ENCODE results near the gene NRDC.
A peak's percentile ranks its signal among the peaks of the same experiment; 100 is the strongest.

The NRDC gene, protein sequence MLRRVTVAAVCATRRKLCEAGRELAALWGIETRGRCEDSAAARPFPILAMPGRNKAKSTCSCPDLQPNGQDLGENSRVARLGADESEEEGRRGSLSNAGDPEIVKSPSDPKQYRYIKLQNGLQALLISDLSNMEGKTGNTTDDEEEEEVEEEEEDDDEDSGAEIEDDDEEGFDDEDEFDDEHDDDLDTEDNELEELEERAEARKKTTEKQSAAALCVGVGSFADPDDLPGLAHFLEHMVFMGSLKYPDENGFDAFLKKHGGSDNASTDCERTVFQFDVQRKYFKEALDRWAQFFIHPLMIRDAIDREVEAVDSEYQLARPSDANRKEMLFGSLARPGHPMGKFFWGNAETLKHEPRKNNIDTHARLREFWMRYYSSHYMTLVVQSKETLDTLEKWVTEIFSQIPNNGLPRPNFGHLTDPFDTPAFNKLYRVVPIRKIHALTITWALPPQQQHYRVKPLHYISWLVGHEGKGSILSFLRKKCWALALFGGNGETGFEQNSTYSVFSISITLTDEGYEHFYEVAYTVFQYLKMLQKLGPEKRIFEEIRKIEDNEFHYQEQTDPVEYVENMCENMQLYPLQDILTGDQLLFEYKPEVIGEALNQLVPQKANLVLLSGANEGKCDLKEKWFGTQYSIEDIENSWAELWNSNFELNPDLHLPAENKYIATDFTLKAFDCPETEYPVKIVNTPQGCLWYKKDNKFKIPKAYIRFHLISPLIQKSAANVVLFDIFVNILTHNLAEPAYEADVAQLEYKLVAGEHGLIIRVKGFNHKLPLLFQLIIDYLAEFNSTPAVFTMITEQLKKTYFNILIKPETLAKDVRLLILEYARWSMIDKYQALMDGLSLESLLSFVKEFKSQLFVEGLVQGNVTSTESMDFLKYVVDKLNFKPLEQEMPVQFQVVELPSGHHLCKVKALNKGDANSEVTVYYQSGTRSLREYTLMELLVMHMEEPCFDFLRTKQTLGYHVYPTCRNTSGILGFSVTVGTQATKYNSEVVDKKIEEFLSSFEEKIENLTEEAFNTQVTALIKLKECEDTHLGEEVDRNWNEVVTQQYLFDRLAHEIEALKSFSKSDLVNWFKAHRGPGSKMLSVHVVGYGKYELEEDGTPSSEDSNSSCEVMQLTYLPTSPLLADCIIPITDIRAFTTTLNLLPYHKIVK

DNA sequence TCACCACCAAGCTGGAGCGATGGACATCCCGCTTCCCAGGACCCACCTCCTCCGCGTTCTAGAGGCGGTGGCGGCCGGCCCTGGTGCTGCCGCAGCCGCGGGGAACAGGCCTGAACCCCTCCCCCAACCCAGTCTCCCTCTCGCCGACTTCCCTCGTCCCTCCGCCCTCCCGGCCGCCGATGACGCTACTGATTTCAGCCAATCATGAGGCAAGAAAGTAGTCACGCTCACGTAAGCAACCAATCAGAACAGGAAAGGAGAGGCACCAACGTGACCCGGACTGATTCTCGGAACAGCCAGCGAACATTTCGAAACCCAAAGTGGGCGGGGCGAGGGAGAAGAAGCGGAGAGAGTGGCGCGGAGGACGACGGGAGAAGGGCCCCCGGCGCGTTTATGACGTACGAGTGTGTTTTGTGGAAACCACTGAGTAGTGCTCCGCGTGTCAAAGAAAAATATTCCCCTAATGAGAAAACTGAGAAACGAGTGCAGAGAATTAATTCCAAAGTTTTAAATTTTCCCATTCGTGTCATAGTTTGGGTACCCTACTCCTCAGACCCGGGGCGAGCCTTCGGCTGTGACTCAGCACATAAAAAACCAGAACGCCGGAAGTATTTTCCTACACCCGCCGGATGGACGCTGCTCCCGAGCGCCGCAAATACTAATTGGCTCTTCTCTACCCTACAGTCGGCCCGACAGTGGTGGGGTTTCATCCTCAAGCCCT is at the start of gene NRDC:
Gene NRDC, minus strand, starts transcription at position 112 of the 721 bp plus-strand sequence. CDS start 112 bp downstream, outside the sequence.
- Histone ChIP-seq H3K4me1 (ENCODE audit: insufficient read depth, low read length) (peaks cover 36% of the 10 kb centered on the region), H3K9me3 (ENCODE audit: low read length) (no peaks in the 10 kb centered on the region), H3K27me3 (ENCODE audit: control insufficient read depth in 1 of 2, insufficient read depth in 2 of 2, low read length in 2 of 2) (no peaks in the 10 kb centered on the region), H3K4me3 (ENCODE audit: low read depth in 1 of 2, low read length in 2 of 2) (peak within 1 kb of the TSS; percentile 87 to 100), H3K36me3 (ENCODE audit: insufficient read depth, low read length) (no peaks in the 10 kb centered on the region), H3K27ac (ENCODE audit: low read depth, low read length) (peak within 1 kb of the TSS; percentile 96), H3K9ac (ENCODE audit: low read length) (peak within 1 kb of the TSS; percentile 99)

DNA sequence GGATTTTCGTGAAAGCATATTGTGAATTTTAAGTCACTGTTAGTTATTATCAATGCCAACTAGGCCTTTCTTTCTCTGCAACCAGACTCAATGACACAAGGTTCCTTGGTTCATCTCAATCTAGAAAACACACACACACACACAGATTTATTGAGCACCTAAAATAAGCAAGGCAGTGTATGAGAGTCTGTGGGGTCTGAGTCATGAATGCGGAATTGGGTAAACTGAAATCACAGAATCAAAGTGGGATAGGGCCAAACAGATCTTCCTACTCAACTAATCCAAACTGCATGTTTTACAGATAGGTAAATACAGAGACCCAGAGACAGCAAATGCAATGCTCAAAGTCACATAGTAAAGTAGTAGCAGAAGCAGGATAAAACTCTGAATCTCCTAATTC is 48.5 kb upstream of the NRDC start:
- H3K27me3 ChIP-seq (ENCODE audit: control insufficient read depth in 1 of 2, insufficient read depth in 2 of 2, low read length in 2 of 2), result no peaks in the 10 kb centered on the region
- no peak overlapping the region for H3K27ac ChIP-seq (ENCODE audit: low read depth, low read length)
- H3K9me3 ChIP-seq (ENCODE audit: low read length), result no peaks in the 10 kb centered on the region

DNA sequence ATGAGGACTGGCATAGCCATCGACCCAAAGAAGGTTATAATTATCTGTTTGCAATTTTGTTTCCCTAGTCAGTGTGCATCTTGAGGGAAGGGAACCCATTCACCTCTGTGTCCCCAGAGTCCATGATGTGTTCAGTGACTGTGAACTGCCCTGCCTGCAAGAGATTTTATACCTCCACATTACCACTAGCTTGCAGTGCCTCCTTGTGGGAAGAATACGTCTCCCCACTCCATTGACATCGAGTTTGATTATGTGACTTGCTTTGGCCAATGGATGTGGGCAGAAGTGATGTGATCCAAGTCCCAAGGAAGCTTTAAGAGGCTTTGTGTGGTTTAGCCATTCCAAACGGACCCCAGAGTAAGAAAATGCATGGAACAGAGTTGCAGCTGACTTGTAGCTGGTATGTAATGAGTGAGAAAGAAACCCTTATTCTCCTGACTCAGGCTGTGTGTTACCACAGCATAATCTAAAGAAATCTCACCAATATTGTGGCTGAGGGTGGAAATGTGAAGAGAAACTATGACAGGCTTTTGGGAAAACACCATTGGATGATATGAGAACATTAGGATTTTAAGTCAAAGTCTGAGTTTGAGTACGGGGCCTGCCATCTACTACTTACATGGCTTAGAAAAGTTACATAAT is 47.8 kb upstream of the NRDC start:
- no peak overlapping the region for H3K9ac ChIP-seq (ENCODE audit: low read length)
- H3K36me3 ChIP-seq (ENCODE audit: insufficient read depth, low read length), result no peaks in the 10 kb centered on the region
- no peaks in the 10 kb centered on the region for H3K9me3 ChIP-seq (ENCODE audit: low read length)
- H3K27me3 ChIP-seq (ENCODE audit: control insufficient read depth in 1 of 2, insufficient read depth in 2 of 2, low read length in 2 of 2), result no peaks in the 10 kb centered on the region
- no peak overlapping the region for H3K4me3 ChIP-seq (ENCODE audit: low read depth in 1 of 2, low read length in 2 of 2)
- H3K27ac ChIP-seq (ENCODE audit: low read depth, low read length), result no peak overlapping the region
- no peaks in the 10 kb centered on the region for H3K4me1 ChIP-seq (ENCODE audit: insufficient read depth, low read length)

More for the DNA sequence above, 48.5 kb upstream of the NRDC start:
- Histone ChIP-seq H3K4me1 (ENCODE audit: insufficient read depth, low read length) (no peaks in the 10 kb centered on the region), H3K4me3 (ENCODE audit: low read depth in 1 of 2, low read length in 2 of 2) (no peak overlapping the region), H3K36me3 (ENCODE audit: insufficient read depth, low read length) (no peaks in the 10 kb centered on the region), H3K9ac (ENCODE audit: low read length) (no peak overlapping the region)

DNA sequence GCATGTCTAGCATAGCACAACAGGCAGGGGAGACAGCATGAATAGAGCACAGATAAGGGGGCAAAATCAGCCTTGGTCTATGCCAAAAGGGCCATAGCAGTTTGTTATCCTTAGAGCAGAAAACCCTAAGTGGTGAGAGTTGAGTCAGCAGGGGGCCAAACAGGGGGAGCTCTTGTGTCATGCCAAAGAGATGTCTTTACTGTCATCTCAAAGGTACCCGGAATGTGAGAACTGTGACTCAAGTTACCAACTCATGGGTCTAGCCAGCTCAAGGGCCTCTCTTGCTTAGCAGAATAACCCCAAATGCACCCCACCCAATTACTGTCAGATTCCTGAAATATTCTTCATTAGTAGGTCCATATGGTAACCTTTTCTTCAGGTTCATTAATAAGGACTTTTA is 45.9 kb upstream of the NRDC start:
- Histone ChIP-seq H3K9ac (ENCODE audit: low read length) (no peak overlapping the region), H3K9me3 (ENCODE audit: low read length) (no peaks in the 10 kb centered on the region), H3K27me3 (ENCODE audit: control insufficient read depth in 1 of 2, insufficient read depth in 2 of 2, low read length in 2 of 2) (no peaks in the 10 kb centered on the region), H3K4me3 (ENCODE audit: low read depth in 1 of 2, low read length in 2 of 2) (no peak overlapping the region), H3K4me1 (ENCODE audit: insufficient read depth, low read length) (no peaks in the 10 kb centered on the region), H3K27ac (ENCODE audit: low read depth, low read length) (no peak overlapping the region), H3K36me3 (ENCODE audit: insufficient read depth, low read length) (no peaks in the 10 kb centered on the region)

GRCh38 chr1:51922040-51922439 is 43.5 kb upstream of the NRDC start:
- H3K4me1 ChIP-seq (ENCODE audit: insufficient read depth, low read length), result no peaks in the 10 kb centered on the region
- no peaks in the 10 kb centered on the region for H3K27me3 ChIP-seq (ENCODE audit: control insufficient read depth in 1 of 2, insufficient read depth in 2 of 2, low read length in 2 of 2)
- no peak overlapping the region for H3K9ac ChIP-seq (ENCODE audit: low read length)
- no peaks in the 10 kb centered on the region for H3K36me3 ChIP-seq (ENCODE audit: insufficient read depth, low read length)
- no peak overlapping the region for H3K4me3 ChIP-seq (ENCODE audit: low read depth in 1 of 2, low read length in 2 of 2)
- no peak overlapping the region for H3K27ac ChIP-seq (ENCODE audit: low read depth, low read length)
- no peaks in the 10 kb centered on the region for H3K9me3 ChIP-seq (ENCODE audit: low read length)

DNA sequence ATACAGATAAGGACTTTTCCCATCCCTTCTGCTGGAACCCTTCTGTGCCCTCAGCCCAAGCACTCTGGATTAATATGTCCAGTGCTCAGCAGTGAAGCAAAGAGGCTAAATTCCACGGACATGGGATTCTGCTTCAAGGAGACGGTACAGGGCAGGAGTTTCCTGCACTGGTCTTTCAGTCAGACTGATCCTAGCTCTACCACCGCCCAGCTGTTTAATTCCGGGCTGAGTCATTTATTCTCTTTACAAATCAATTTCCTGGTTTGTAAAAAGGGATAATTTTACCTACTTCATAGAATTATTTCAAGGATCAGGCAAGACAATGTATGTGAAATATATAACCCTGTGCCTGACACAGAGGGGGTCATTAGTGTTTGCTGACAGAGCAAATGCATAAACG is 41.6 kb upstream of the NRDC start:
- H3K4me1 ChIP-seq (ENCODE audit: insufficient read depth, low read length), result no peaks in the 10 kb centered on the region
- H3K9me3 ChIP-seq (ENCODE audit: low read length), result no peaks in the 10 kb centered on the region
- H3K4me3 ChIP-seq (ENCODE audit: low read depth in 1 of 2, low read length in 2 of 2), result no peak overlapping the region
- H3K36me3 ChIP-seq (ENCODE audit: insufficient read depth, low read length), result no peaks in the 10 kb centered on the region
- no peaks in the 10 kb centered on the region for H3K27me3 ChIP-seq (ENCODE audit: control insufficient read depth in 1 of 2, insufficient read depth in 2 of 2, low read length in 2 of 2)
- no peak overlapping the region for H3K27ac ChIP-seq (ENCODE audit: low read depth, low read length)
- no peak overlapping the region for H3K9ac ChIP-seq (ENCODE audit: low read length)

GRCh38 chr1:51919684-51920083 is 41.2 kb upstream of the NRDC start:
- Histone ChIP-seq H3K4me1 (ENCODE audit: insufficient read depth, low read length) (no peaks in the 10 kb centered on the region), H3K36me3 (ENCODE audit: insufficient read depth, low read length) (no peaks in the 10 kb centered on the region), H3K9me3 (ENCODE audit: low read length) (no peaks in the 10 kb centered on the region), H3K4me3 (ENCODE audit: low read depth in 1 of 2, low read length in 2 of 2) (no peak overlapping the region), H3K27ac (ENCODE audit: low read depth, low read length) (no peak overlapping the region), H3K27me3 (ENCODE audit: control insufficient read depth in 1 of 2, insufficient read depth in 2 of 2, low read length in 2 of 2) (no peaks in the 10 kb centered on the region), H3K9ac (ENCODE audit: low read length) (no peak overlapping the region)

DNA sequence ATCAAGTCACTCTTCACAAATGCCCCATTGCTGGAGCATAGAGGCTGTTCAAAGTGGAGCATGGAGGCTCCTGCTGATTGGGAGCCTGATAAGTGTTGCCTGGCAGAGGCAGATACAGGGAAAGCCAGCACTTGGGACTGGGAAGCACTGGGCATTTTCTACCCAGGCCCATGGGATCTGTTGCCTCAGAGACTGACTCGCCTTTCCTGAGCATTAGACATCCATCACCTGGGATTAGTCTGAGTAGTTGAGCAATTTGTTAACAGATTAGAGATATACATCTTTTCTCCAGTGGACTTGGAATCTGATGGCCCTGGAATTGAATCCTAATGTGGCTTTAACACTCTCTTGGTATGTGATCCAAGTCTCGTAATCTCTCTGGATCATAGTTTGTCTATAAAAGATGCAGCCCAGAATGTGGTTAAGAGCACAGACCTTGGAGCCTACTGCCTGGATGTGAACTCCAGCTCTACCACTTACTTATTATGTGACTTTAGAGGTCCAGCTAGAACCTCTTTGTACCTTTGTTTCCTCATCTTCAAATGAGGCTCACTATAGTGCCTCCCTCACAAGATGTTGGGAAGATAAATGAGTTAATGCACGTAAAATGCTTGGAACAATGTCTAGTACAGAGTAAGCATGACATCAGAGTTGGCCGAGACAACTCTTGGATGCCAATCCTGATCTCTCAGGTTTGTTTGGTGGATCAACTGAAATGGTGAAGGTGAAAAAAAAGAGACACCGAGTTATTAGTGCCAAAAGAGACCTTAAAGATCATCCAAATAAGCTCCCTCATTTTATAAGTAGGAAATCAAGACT is 38.3 kb upstream of the NRDC start:
- H3K4me3 ChIP-seq (ENCODE audit: low read depth in 1 of 2, low read length in 2 of 2), result no peak overlapping the region
- no peaks in the 10 kb centered on the region for H3K36me3 ChIP-seq (ENCODE audit: insufficient read depth, low read length)
- H3K4me1 ChIP-seq (ENCODE audit: insufficient read depth, low read length), result no peaks in the 10 kb centered on the region
- H3K9ac ChIP-seq (ENCODE audit: low read length), result no peak overlapping the region
- no peaks in the 10 kb centered on the region for H3K27me3 ChIP-seq (ENCODE audit: control insufficient read depth in 1 of 2, insufficient read depth in 2 of 2, low read length in 2 of 2)
- no peak overlapping the region for H3K27ac ChIP-seq (ENCODE audit: low read depth, low read length)
- H3K9me3 ChIP-seq (ENCODE audit: low read length), result no peaks in the 10 kb centered on the region

DNA sequence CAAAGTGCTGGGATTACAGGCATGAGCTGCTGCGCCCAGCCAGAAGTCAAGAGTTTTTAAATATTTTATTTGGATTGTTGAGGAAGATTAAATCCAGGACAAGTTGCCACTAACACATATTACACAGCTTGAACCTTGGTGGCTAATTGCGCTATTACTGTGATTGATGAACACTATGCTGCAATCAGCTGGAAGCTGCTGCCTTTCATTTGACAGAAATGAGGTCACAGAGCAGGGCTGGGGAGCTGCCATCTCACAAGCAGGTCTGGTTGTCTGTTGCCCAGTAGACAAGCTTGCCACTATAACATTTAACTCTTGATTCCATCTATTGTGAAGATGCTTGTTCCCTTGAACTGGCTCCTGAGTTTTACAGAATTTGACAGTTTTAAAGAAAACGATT is 37.4 kb upstream of the NRDC start:
- no peaks in the 10 kb centered on the region for H3K9me3 ChIP-seq (ENCODE audit: low read length)
- no peak overlapping the region for H3K27ac ChIP-seq (ENCODE audit: low read depth, low read length)
- peaks cover under 1% of the 10 kb centered on the region for H3K4me1 ChIP-seq (ENCODE audit: insufficient read depth, low read length)
- H3K4me3 ChIP-seq (ENCODE audit: low read depth in 1 of 2, low read length in 2 of 2), result no peak overlapping the region
- H3K36me3 ChIP-seq (ENCODE audit: insufficient read depth, low read length), result no peaks in the 10 kb centered on the region
- H3K9ac ChIP-seq (ENCODE audit: low read length), result no peak overlapping the region
- no peaks in the 10 kb centered on the region for H3K27me3 ChIP-seq (ENCODE audit: control insufficient read depth in 1 of 2, insufficient read depth in 2 of 2, low read length in 2 of 2)

DNA sequence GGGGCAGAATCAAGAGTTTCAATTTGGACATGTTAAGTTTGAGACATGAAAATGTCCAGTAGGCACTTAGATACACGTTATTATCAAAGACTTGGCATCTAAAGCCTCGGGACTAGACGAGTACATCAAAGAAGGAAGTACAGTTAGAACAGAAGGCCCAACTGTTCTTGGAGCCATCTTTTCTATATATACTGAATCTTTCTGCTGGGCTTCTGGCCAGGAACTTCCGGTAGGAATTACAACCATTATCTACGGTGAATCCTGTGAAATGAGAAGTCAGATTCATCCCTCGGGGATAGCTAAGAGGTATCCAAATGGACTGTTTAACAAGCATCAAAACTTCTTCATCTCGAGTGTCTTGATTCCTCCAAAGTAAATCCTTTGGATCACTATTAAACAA is 34.4 kb upstream of the NRDC start:
- Histone ChIP-seq H3K4me3 (ENCODE audit: low read depth in 1 of 2, low read length in 2 of 2) (no peak overlapping the region), H3K4me1 (ENCODE audit: insufficient read depth, low read length) (peaks cover 8% of the 10 kb centered on the region), H3K27me3 (ENCODE audit: control insufficient read depth in 1 of 2, insufficient read depth in 2 of 2, low read length in 2 of 2) (peaks cover 0 to 4% of the 10 kb centered on the region in 2 donors), H3K36me3 (ENCODE audit: insufficient read depth, low read length) (no peaks in the 10 kb centered on the region), H3K9me3 (ENCODE audit: low read length) (no peaks in the 10 kb centered on the region), H3K27ac (ENCODE audit: low read depth, low read length) (no peak overlapping the region), H3K9ac (ENCODE audit: low read length) (no peak overlapping the region)
